NCI-H748 (cell line): ENCODE results near the gene ALDH7A1.

ENCODE experiments used
- DNase-seq: peaks from one replicate; lab custom pipeline; 2025; ENCODE audit not compliant: unreplicated experiment; lab: John Stamatoyannopoulos, UW

The ALDH7A1 gene

GRCh38 chr5:126535856-126536545 is 59.0 kb downstream of the ALDH7A1 start:
- no peak for DNase-seq

GRCh38 chr5:126534553-126534952 is 60.5 kb downstream of the ALDH7A1 start:
- DNase-seq = no peak

GRCh38 chr5:126531543-126532120 is 63.4 kb downstream of the ALDH7A1 start:
- DNase-seq = peak; percentile 13

- no peak for DNase-seq
Observed at GRCh38 chr5:126527892-126528291, 67.1 kb downstream of the ALDH7A1 start.

GRCh38 chr5:126527158-126527557 is 67.9 kb downstream of the ALDH7A1 start:
- DNase-seq = no peak

- DNase-seq = no peak
Observed at GRCh38 chr5:126526493-126526892, 68.5 kb downstream of the ALDH7A1 start.

GRCh38 chr5:126525630-126526245 is 69.3 kb downstream of the ALDH7A1 start:
- DNase-seq = no peak

- no peak for DNase-seq
Observed at GRCh38 chr5:126523818-126524510, 71.1 kb downstream of the ALDH7A1 start.

- DNase-seq = no peak
Observed at GRCh38 chr5:126521130-126521529, 73.9 kb downstream of the ALDH7A1 start.

GRCh38 chr5:126520593-126520953 is 74.4 kb downstream of the ALDH7A1 start:
- DNase-seq = no peak

- DNase-seq = peak; percentile 13
Observed at GRCh38 chr5:126519637-126520592, 75.1 kb downstream of the ALDH7A1 start.

GRCh38 chr5:126519223-126519622 is 75.8 kb downstream of the ALDH7A1 start:
- peak; percentile 6 for DNase-seq

GRCh38 chr5:126516852-126517251 is 78.2 kb downstream of the ALDH7A1 start:
- no peak for DNase-seq

GRCh38 chr5:126516133-126516532 is 78.9 kb downstream of the ALDH7A1 start:
- DNase-seq = peak; percentile 98

GRCh38 chr5:126515337-126515736 is 79.7 kb downstream of the ALDH7A1 start:
- DNase-seq = no peak

GRCh38 chr5:126514558-126515141 is 80.4 kb downstream of the ALDH7A1 start:
- DNase-seq = no peak

GRCh38 chr5:126514131-126514557 is 80.9 kb downstream of the ALDH7A1 start:
- no peak for DNase-seq

- no peak for DNase-seq
Observed at GRCh38 chr5:126513703-126514102, 81.3 kb downstream of the ALDH7A1 start.

- DNase-seq = no peak
Observed at GRCh38 chr5:126513302-126513701, 81.7 kb downstream of the ALDH7A1 start.

- DNase-seq = no peak
Observed at GRCh38 chr5:126512451-126512850, 82.6 kb downstream of the ALDH7A1 start.
